GM21825 (cell line): Measurements from ENCODE around the gene ZMYND10.

Source experiments
- ATAC-seq: cut with Tn5 transposase; IDR thresholded peaks from one replicate; pipeline ENCODE4 v1.9.1; 2021; ENCODE audit warnings: mild to moderate bottlenecking, moderate library complexity; ENCODE audit not compliant: unreplicated experiment

ZMYND10 gene

GRCh38 chr3:50327129-50327528 lies 18.4 kb downstream of the ZMYND10 start:
- no peak for ATAC-seq

DNA sequence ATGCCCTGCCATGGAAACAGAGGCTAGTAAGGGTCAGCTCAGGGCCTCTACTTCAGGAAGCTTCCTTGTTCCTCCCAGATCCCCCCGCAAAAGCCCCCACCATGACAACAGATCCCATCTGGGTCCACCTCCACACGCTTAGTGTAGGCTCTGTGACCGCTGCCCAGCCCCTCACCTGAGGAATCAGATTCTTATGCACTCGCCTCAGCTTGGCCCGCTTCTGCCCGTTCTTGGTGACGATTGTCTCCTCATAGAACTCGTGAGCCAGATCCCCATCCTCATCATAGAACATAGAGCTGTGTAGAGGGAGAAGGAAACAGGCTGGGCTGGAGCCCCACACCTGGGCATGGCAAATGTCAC lies 19.4 kb downstream of the ZMYND10 start:
- ATAC-seq = no peak

DNA sequence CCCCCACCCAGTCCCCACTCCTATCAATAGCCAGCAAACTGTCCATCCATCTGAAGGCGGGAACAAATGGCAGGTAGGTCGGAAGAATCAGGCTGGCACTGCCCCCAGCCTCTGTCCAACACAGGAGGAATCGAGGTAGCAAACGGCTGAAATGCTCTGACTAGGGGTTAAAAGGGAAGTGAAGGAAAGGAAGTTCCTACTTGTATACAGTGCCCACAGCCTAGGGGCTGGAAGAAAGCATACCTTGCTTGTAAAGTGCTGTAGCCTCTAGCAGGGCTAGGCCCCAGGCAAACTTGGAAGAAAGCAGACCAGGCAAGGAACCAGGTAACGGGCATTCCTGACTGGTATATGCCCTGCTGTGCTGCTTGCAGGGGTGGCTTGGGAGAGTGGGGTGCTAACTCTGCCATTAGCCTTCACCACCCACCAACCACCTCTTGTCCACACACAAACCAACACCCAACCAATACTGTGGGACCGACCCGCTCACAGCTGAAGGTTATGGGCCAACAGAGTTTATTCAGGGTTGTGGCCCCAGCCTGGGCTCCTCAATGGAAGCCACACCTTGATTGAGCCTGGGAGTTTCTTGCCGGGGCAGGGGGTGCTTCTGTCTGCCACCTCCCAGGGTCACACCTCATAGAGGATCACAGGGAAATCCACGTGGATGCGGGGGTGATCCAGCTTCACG lies 19.9 kb downstream of the ZMYND10 start:
- ATAC-seq = no peak

- ATAC-seq = no peak
These were observed 20.4 kb downstream of the ZMYND10 start for GRCh38 chr3:50325113-50325480.

DNA sequence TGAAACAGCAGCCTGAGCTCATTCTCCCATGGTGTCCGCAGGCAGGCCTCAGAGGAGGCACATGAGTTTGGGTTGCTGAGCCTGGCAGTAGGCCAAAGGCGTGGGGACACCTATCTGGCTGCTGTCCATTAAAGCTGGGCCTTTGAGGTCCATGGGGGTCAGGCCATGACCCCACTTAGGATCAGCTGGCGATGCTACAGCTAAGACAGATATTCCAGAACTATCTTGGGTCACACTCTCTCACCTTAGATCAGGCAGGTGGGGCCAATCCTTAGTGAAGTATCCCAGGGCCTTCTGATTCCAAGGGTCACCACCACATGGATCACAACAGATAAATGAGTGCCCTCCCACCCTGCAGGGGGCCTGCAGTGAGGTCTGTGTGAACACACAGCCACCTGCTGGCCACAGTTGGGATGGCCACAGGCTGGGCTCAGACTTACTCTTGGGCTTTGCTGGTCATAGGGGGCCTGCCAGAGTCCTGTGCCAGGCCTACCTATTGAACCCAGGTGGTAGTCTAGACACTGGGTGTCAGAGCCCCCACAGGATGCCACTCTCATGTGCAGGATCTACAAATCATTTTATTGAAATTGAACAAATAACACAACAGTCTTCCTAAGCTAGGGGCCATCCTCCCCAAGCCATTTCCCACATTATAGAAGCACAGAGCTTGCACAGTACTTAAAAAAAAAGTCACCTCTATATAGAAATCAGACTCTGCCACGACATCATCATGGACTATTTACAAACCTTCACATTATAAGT lies 21.0 kb downstream of the ZMYND10 start:
- no peak for ATAC-seq

GRCh38 chr3:50323614-50324199 lies 21.8 kb downstream of the ZMYND10 start:
- ATAC-seq = no peak

GRCh38 chr3:50323092-50323600 lies 22.4 kb downstream of the ZMYND10 start:
- no peak for ATAC-seq

- ATAC-seq = no peak
These were observed 23.0 kb downstream of the ZMYND10 start, which contains the start of gene HYAL2 for GRCh38 chr3:50322386-50323091. TSS of gene HYAL2 (minus strand) at chr3:50322745. CDS start at chr3:50320489, 2,256 bp downstream.

GRCh38 chr3:50322115-50322385 lies 23.5 kb downstream of the ZMYND10 start:
- ATAC-seq = no peak

DNA sequence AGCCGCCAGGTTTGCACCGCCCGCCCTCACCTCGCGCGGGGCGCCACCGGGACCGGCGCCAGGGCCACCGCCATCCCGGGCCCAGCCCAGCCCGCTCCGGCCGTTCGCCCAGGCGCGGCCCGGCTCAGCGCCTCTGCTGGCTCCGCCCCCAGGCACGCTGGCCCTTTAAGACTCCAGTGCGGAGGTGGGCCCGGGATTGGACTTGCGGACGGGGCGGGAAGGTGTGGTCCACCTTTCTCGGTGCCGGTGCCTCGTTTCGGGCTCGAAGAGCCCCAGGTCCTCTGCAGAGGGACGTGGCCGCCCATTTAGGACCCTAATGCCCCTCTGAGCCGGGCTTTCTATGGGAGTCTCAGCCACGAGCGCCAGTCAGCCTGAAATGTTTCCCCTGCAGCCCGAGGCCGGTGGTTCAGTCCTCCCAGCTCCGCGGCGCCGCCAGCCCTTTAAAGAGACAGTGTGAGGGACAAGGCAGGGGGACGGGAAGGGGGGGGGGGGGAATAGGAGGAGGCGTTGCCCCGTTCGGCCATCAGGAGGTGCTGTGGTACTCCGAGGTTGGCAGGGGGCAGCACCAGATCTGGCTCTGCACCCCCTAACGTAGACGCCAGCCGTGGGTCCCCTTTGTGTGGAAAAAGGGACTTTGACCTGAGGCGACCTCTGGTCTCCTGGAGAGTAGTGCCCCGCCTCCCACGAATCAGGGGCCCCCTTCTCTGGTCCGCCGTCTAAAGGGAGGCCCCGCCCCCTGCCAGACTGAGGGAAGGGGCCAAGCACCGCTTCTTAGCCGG lies 24.0 kb downstream of the ZMYND10 start:
- peak; percentile 71 for ATAC-seq

- ATAC-seq = peak; percentile 34
These were observed 24.6 kb downstream of the ZMYND10 start for GRCh38 chr3:50320853-50321335.

- no peak for ATAC-seq
These were observed 25.5 kb downstream of the ZMYND10 start for GRCh38 chr3:50319894-50320625.

DNA sequence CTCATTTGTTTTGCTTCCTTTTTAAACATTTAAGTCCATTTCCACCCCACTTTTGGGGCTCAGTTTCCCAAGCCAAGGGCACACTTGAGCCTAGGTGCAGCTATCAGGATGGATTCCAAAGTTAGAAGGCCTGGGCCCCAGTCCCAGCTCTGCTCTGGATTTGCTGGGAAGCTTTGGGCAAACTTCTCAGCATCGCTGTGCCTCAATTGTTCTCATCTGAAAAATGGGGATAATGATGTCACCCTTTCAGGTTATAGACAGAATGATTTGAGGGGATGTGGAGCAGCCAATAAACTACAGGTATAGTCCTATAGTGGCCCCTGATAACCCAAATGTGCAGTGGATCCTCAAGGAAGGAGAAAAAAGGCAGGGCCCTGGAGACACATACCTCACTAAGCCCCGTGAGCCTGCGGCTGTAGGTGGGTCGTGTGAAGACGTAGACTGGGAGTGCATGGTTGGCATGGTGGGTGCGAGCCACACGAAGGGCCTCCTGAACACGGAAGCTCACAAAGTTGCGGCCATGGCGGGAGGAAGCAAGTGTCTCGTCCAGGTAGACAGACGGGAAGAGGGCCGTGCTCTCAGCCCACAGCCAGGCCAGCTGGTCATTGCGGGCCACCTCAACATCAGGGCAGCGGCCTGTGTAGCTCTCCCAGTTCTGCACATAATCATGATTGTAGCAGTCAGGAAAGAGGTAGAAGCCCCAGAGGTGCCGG lies 26.2 kb downstream of the ZMYND10 start:
- no peak for ATAC-seq

DNA sequence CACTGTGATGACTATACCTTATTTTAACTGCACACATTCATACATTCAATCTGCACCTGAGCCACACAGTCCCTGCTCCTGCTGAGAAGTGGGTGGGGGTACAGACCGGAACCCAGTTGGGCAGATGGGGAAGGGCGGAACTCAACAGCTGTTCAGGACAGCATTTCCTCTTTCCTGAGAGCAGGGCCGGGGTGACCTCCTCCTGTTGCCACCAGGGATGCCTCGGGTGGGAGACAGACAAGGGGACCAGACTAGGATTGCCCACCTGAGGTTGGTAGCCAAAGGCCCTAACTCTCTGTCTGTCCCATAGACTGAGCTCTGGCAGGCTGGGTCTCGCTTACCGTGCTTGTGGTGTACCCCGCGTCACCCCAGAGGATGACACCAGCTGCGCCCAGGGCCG lies 26.9 kb downstream of the ZMYND10 start:
- no peak for ATAC-seq

DNA sequence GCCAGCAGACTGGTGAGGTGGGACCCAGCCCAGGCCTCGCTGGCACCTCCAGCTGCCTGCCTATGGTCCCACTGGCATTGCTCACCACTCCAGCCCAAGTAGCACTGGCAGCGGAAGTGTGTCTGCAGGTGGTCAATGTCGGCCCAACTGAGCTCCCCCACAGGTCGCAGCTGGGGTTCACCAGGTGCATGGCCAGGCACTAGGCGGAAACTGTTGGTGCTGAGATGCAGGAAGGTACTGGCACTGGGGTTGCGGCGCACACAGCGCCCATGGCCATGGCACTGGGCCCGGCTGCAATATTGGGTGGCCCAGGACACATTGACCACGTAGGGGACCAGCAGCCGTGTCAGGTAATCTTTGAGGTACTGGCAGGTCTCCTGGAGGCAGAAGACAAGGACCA lies 27.4 kb downstream of the ZMYND10 start:
- no peak for ATAC-seq

DNA sequence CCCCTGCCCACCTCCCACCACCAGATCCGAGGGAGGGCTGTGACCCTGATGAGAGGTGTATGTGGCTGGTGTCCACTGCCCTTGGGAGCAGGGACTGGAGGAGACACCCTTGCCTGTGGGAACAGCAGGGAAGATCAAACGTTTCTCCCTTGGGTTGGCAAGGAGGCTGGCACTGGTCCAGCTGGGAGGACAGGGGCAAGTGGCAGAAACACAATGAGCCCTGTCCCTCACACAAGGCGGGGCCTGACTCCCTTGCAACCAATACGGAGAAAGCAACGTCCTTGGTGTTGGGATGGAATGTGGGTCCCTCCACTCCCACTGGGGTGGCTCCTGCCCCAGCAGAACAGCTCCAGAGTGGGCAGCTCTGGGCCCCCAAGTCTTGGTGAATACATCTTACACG lies 28.2 kb downstream of the ZMYND10 start:
- no peak for ATAC-seq

GRCh38 chr3:50316657-50317242 lies 28.8 kb downstream of the ZMYND10 start:
- ATAC-seq = no peak

- ATAC-seq = no peak
These were observed 30.7 kb downstream of the ZMYND10 start for GRCh38 chr3:50314816-50315215.

DNA sequence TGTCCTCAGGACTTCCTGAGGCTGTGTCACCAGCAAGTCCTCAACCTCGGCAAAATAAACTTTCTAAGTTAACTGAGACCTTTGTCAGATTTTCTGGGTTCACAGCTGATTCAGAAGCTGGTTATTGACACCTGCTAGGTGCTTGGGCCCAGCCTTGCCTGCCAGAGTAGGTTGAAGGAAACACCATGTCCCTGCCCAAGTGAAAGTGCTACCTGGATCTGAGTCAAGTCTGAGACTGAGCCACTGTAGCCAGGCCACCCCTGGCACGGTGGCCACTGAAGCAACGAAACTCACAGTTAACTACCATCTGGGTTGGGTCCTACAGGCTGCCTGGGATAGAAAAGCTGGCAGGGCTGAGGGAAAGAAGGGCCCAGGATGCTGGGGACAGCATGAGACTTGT lies 31.2 kb downstream of the ZMYND10 start:
- ATAC-seq = no peak
